Measurements from ENCODE around the gene TEAD3.
A peak's percentile ranks its signal among the peaks of the same experiment; 100 is the strongest.
"Not testable (repeated sequence)": the region's sequence is repeated elsewhere in the genome, so short reads cannot be mapped to it uniquely, and the experiment has no call there.

TEAD3 gene

GRCh38 chr6:35496841-35497570 lies at the start of gene TEAD3:
Gene TEAD3, minus strand, starts transcription at chr6:35497079.
- DNase-seq: peak; percentile 59

- no peak for DNase-seq
Measured at GRCh38 chr6:35544769-35545361, 48.0 kb upstream of the TEAD3 start.

GRCh38 chr6:35543459-35544193 lies 46.7 kb upstream of the TEAD3 start:
- DNase-seq: no peak

- no peak for DNase-seq
Measured at GRCh38 chr6:35541836-35542235, 45.0 kb upstream of the TEAD3 start.

GRCh38 chr6:35539223-35539622 lies 42.3 kb upstream of the TEAD3 start:
- no peak for DNase-seq

GRCh38 chr6:35535847-35536246 lies 39.0 kb upstream of the TEAD3 start:
- not testable (repeated sequence) for DNase-seq

GRCh38 chr6:35534407-35535170 lies 37.7 kb upstream of the TEAD3 start:
- DNase-seq: no peak

- no peak for DNase-seq
Measured at GRCh38 chr6:35533981-35534380, 37.1 kb upstream of the TEAD3 start.

- DNase-seq: no peak
Measured at GRCh38 chr6:35532126-35532525, 35.2 kb upstream of the TEAD3 start.

- no peak for DNase-seq
Measured at GRCh38 chr6:35524380-35525020, 27.6 kb upstream of the TEAD3 start.

- peak; percentile 80 for DNase-seq
Measured at GRCh38 chr6:35522660-35523658, 26.1 kb upstream of the TEAD3 start.

- no peak for DNase-seq
Measured at GRCh38 chr6:35522151-35522550, 25.3 kb upstream of the TEAD3 start.

GRCh38 chr6:35521235-35521634 lies 24.4 kb upstream of the TEAD3 start:
- no peak for DNase-seq

GRCh38 chr6:35519313-35520015 lies 22.6 kb upstream of the TEAD3 start:
- DNase-seq: no peak

GRCh38 chr6:35518566-35519312 lies 21.9 kb upstream of the TEAD3 start:
- DNase-seq: no peak

GRCh38 chr6:35517978-35518377 lies 21.1 kb upstream of the TEAD3 start:
- not testable (repeated sequence) for DNase-seq

GRCh38 chr6:35516712-35517111 lies 19.8 kb upstream of the TEAD3 start:
- no peak for DNase-seq

- DNase-seq: not testable (repeated sequence)
Measured at GRCh38 chr6:35515939-35516338, 19.1 kb upstream of the TEAD3 start.

GRCh38 chr6:35514587-35514986 lies 17.7 kb upstream of the TEAD3 start:
- no peak for DNase-seq

- no peak for DNase-seq
Measured at GRCh38 chr6:35512740-35513139, 15.9 kb upstream of the TEAD3 start, which contains the start of gene TULP1. Gene TULP1, minus strand, starts transcription at chr6:35512896. Its CDS starts 38 bp downstream, at chr6:35512858.

Measured in stimulated activated CD4-positive, alpha-beta T cell treated with anti-CD3 and anti-CD28 coated beads, Interleukin-4, amount 100 ng/mL, for 1 hour (primary cell).